Calu3 (cell line): ENCODE results near the gene NXF1. TPM values are rescaled to one million over a fixed set of nuclear protein-coding genes. Genes with fewer than 3 reads are reported as not detected.
A peak's percentile ranks its signal among the peaks of the same experiment; 100 is the strongest.
"Not testable (repeated sequence)": the region's sequence is repeated elsewhere in the genome, so short reads cannot be mapped to it uniquely, and the experiment has no call there.

ENCODE experiments used
- BruUV-seq: library from RNA; stranded (reverse); fragments of 400-500 nt; replicated peaks from 2 replicates; lab custom pipeline; 2021; lab: Mats Ljungman, UMichigan
- CTCF ChIA-PET: fragments of 300-600 bp; sonication (Branson Sonifier 250); formaldehyde crosslinking; loops from one replicate; lab custom pipeline; 2022; ENCODE audit warnings: antibody characterized with exemption; lab: Charles Lee
- DNase-seq: peaks from one replicate; pipeline ENCODE4 v3.0.0; 2022
- H3K27ac Mint-ChIP-seq: one replicate; pipeline ENCODE4 v1.8.0; 2022; ENCODE audit warnings: mixed read lengths; ENCODE audit not compliant: unreplicated experiment
- H3K27me3 Mint-ChIP-seq: one replicate; pipeline ENCODE4 v1.8.0; 2022; ENCODE audit warnings: mixed read lengths; ENCODE audit not compliant: unreplicated experiment
- H3K36me3 Mint-ChIP-seq: one replicate; pipeline ENCODE4 v1.8.0; 2022; ENCODE audit warnings: mild to moderate bottlenecking, moderate library complexity, mixed read lengths; ENCODE audit not compliant: insufficient read depth, unreplicated experiment
- H3K4me1 Mint-ChIP-seq: one replicate; pipeline ENCODE4 v1.8.0; 2022; ENCODE audit warnings: mild to moderate bottlenecking, low read depth, mixed read lengths; ENCODE audit not compliant: unreplicated experiment
- H3K4me3 Mint-ChIP-seq: one replicate; pipeline ENCODE4 v1.8.0; 2022; ENCODE audit warnings: mild to moderate bottlenecking, low read depth, moderate library complexity, mixed read lengths; ENCODE audit not compliant: unreplicated experiment
- H3K9me3 Mint-ChIP-seq: one replicate; pipeline ENCODE4 v1.8.0; 2022; ENCODE audit warnings: low read depth, mixed read lengths; ENCODE audit not compliant: unreplicated experiment
- intact Hi-C: fragments of 100-400 bp; cut with micrococcal nuclease; formaldehyde crosslinking; loops from one replicate; pipeline ENCODE4 v1.10.0; 2022; ENCODE audit not compliant: unreplicated experiment
- total RNA-seq: library from RNA; stranded (reverse); gene quantifications from 2 replicates; pipeline ENCODE4 v1.2.3, GENCODE V29; 2022
- TF ChIP-seq, protein P1 (sequence below): fragments of 200-600 bp; IDR thresholded peaks from one replicate; pipeline ENCODE4 v1.8.0; 2022; ENCODE audit warnings: antibody characterized with exemption; ENCODE audit not compliant: unreplicated experiment

Gene NXF1
- total RNA-seq, 1 experiment from 2014 or later, result 51.6 TPM

DNA sequence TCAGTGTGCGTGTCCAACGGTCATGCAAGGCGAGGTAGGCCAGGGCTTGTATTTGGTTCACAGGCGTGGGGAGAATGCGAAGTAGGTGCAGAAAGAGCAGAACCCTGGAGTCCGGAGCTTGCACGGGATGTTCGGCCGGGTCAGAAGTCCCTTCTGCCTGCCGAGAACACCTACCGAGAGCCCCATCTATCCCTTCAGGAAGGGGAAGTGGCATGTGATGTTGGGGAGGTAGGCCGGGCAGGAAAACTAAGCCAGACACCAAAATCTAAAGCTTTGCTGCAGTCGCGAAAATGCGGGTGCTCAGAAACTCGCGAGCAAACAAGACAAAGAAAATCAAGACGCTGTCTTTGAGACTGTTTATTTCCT, 34.5 kb downstream of the NXF1 start:
- intact Hi-C loops, result no loop called here
- CTCF ChIA-PET, result interaction anchor here (0.8 to 2.2 kb wide), 5 partner anchors 9 to 71 kb away, joined by 3 to 10 read pairs (median 7); partner anchors contain the start of genes POLR2G, TMEM179B and ZBTB3
- Mint-ChIP-seq H3K9me3 (no peaks in the 10 kb centered on the region), H3K4me3 (peak overlapping the region; percentile 98), H3K27ac (peak overlapping the region; percentile 99), H3K36me3 (peaks cover 61% of the 10 kb centered on the region), H3K27me3 (no peaks in the 10 kb centered on the region), H3K4me1 (peaks cover 14% of the 10 kb centered on the region)
- DNase-seq, result no peak
- TF ChIP-seq, protein P1, sequence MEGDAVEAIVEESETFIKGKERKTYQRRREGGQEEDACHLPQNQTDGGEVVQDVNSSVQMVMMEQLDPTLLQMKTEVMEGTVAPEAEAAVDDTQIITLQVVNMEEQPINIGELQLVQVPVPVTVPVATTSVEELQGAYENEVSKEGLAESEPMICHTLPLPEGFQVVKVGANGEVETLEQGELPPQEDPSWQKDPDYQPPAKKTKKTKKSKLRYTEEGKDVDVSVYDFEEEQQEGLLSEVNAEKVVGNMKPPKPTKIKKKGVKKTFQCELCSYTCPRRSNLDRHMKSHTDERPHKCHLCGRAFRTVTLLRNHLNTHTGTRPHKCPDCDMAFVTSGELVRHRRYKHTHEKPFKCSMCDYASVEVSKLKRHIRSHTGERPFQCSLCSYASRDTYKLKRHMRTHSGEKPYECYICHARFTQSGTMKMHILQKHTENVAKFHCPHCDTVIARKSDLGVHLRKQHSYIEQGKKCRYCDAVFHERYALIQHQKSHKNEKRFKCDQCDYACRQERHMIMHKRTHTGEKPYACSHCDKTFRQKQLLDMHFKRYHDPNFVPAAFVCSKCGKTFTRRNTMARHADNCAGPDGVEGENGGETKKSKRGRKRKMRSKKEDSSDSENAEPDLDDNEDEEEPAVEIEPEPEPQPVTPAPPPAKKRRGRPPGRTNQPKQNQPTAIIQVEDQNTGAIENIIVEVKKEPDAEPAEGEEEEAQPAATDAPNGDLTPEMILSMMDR, result no peak
- no TSS peak for BruUV-seq

DNA sequence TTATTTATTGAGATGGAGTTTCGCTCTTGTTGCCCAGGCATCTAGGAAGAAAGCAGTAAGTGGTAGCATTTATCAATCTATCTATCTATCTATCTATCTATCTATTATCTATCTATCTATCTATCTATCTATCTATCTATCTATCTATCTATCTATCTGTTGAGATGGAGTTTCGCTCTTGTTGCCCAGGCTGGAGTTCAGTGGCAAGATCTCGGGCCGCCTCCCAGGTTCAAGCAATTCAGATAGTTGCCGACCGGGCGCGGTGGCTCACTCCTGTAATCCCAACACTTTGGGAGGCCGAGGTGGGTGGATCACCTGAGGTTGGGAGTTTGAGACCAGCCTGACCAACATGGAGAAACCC, 44.4 kb downstream of the NXF1 start:
- CTCF ChIA-PET, result interaction anchor here (1.6 kb wide), 1 partner anchor 26 kb away, joined by 7 read pairs; the partner anchor contains the start of gene TMEM179B
- Mint-ChIP-seq H3K4me1 (peaks cover 14% of the 10 kb centered on the region), H3K27ac (peak overlapping the region; percentile 97), H3K36me3 (peaks cover 30% of the 10 kb centered on the region), H3K4me3 (peak overlapping the region; percentile 98)
- H3K27me3 Mint-ChIP-seq, BruUV-seq, intact Hi-C loops, H3K9me3 Mint-ChIP-seq, DNase-seq: not testable (repeated sequence)

DNA sequence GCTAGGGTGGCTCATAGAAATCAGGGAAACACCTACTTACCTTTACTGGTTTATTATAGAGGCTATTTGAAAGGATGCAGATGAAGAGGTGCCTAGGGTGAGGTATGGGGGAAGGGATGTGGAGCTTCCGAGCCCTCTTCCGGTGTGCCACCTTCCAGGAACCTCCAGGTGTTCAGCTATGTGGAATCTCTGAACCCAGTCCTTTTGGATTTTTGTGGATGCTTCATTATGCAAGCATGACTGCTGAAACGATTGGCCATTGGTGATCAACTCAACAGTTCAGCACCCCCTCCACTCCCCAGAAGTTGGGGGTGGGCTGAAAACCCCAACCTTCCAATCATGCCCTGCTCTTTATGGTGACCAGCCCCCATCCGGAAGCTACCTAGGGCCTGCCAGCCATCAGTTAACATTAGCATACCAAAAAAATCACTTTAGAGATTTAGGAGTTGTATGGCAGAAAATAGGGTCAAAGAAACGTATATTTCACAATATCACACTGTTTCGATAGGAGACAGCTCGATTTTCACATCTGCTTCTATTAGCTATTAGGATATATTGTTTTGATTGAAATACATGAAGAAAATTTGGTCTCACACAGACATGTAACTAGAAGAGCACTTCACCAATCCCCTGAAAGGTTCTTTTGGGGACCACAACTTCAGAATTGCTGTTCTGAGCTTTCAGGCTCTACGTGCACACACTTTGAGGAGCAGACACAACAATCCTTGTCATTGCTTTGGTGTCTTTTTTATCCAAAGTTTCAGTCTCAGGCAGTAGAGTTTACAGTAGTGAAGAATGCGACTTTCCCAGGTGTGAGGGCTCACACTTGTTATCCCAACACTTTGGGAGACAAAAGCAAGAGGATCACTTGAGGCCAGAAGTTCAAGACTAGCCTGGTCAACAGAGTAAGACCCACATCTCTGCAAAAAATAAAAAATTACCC, 47.1 kb downstream of the NXF1 start:
- no peak overlapping the region for H3K27ac Mint-ChIP-seq
- CTCF ChIA-PET, result no interaction called here
- H3K4me1 Mint-ChIP-seq, result peaks cover 14% of the 10 kb centered on the region
- TF ChIP-seq, protein P1, result no peak
- no peak overlapping the region for H3K4me3 Mint-ChIP-seq
- no peak for DNase-seq
- BruUV-seq, result no TSS peak
- intact Hi-C loops, result no loop called here
- H3K36me3 Mint-ChIP-seq, result peaks cover 33% of the 10 kb centered on the region
- no peaks in the 10 kb centered on the region for H3K9me3 Mint-ChIP-seq
- H3K27me3 Mint-ChIP-seq, result no peaks in the 10 kb centered on the region

DNA sequence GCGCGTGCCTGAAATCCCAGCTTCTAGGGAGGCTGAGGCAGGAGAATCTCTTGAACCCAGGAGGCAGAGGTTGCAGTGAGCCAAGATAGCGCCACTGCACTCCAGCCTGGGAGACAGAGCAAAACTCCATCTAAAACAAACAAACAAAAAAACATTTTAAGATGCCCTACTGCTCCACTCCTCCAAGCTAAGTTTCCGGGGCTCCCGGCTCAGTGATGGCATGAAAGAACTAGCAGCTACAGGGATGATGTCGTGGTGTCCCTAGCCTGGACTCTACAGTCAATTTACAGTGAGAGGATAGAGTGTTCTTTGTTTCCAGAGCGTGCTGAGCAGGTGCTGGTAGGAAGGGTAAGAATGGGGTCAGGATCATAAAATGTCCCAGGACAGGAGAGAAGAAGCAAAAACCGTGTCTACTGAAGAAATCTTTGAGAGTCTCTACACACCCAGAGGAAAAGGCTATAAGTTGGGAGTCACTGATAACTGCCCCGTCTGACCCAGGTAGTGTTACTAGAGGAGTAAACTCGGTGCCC, 50.1 kb downstream of the NXF1 start:
- Mint-ChIP-seq H3K27ac (no peak overlapping the region), H3K9me3 (no peaks in the 10 kb centered on the region), H3K27me3 (no peaks in the 10 kb centered on the region), H3K4me3 (peak overlapping the region; percentile 16), H3K4me1 (no peaks in the 10 kb centered on the region), H3K36me3 (peaks cover 12% of the 10 kb centered on the region)
- no peak for DNase-seq
- intact Hi-C loops, result no loop called here
- BruUV-seq, result no TSS peak
- CTCF ChIA-PET, result interaction anchor here (0.6 kb wide), 1 partner anchor 879 kb away, joined by 7 read pairs; no protein-coding TSS in a partner anchor
- TF ChIP-seq, protein P1, result no peak
